CD14-positive monocyte (primary cell): Measurements from ENCODE around the gene EIF4E1B. TPM values are rescaled to one million over a fixed set of nuclear protein-coding genes. Genes with fewer than 3 reads are reported as not detected.

ENCODE experiments used
- DNase-seq, 3 donors: peaks; one replicate each; pipeline ENCODE4 v3.0.0-alpha.2; 2011 to 2022
- H2AFZ ChIP-seq: 2 replicates; pipeline ENCODE4 v1.6.0; 2012; ENCODE audit warnings: mild to moderate bottlenecking, low read depth, low read length, inconsistent platforms; ENCODE audit not compliant: insufficient read depth, poor library complexity, severe bottlenecking
- H3K27ac ChIP-seq, 2 donors: 1 replicate in 1 of 2; 2 replicates in 1 of 2; pipeline ENCODE4 v1.5.1; 2012 to 2013; ENCODE audit warnings: low read length in 2 of 2, control low read depth in 1 of 2, inconsistent platforms in 1 of 2, low read depth in 1 of 2, mild to moderate bottlenecking in 1 of 2
- H3K27me3 ChIP-seq, 2 donors: one replicate each; pipeline versions ENCODE4 v1.6.0 to v1.6.1; 2011 to 2013; ENCODE audit warnings: low read length in 2 of 2; ENCODE audit not compliant: control insufficient read depth in 2 of 2, insufficient read depth in 2 of 2
- H3K36me3 ChIP-seq, 2 donors: replicated peaks in 1 of 2; 1 replicate in 1 of 2; 2 replicates in 1 of 2; pipeline versions ENCODE4 v1.5.1 to v1.6.1; 2012 to 2013; ENCODE audit warnings: low read length in 2 of 2, control low read depth in 1 of 2, inconsistent platforms in 1 of 2, mild to moderate bottlenecking in 1 of 2; ENCODE audit not compliant: insufficient read depth in 2 of 2, control insufficient read depth in 1 of 2
- H3K4me1 ChIP-seq, 2 donors: 1 replicate in 1 of 2; 2 replicates in 1 of 2; pipeline versions ENCODE4 v1.5.1 to v1.6.1; 2012 to 2013; ENCODE audit warnings: low read length in 2 of 2, control low read depth in 1 of 2, inconsistent platforms in 1 of 2, mild to moderate bottlenecking in 1 of 2, moderate library complexity in 1 of 2; ENCODE audit not compliant: insufficient read depth in 2 of 2, control insufficient read depth in 1 of 2
- H3K4me2 ChIP-seq: replicated peaks from 2 replicates; pipeline ENCODE3; 2012; ENCODE audit warnings: low read length, moderate library complexity, mild to moderate bottlenecking; ENCODE audit not compliant: poor library complexity, severe bottlenecking; ENCODE audit errors: extremely low read depth
- H3K4me3 ChIP-seq, 3 experiments: fragments of 200-600 bp in 1 of 3; sonication (generic) in 1 of 3; replicated peaks in 1 of 3; 1 replicate in 2 of 3; 2 replicates in 1 of 3; pipeline ENCODE4 v1.5.1; 2011 to 2013; ENCODE audit warnings: low read length in 3 of 3, mild to moderate bottlenecking in 3 of 3, control low read depth in 2 of 3, low read depth in 2 of 3, inconsistent platforms in 1 of 3, moderate library complexity in 1 of 3
- H3K79me2 ChIP-seq: 2 replicates; pipeline ENCODE4 v1.6.0; 2012; ENCODE audit warnings: mild to moderate bottlenecking, control low read depth, inconsistent platforms, low read length, moderate library complexity; ENCODE audit not compliant: insufficient read depth
- H3K9ac ChIP-seq: 2 replicates; pipeline ENCODE4 v1.6.0; 2017; ENCODE audit warnings: low read length, mild to moderate bottlenecking; ENCODE audit not compliant: insufficient read depth, poor library complexity, severe bottlenecking
- H3K9me3 ChIP-seq, 2 donors: replicated peaks in 1 of 2; 1 replicate in 1 of 2; 2 replicates in 1 of 2; pipeline versions ENCODE4 v1.5.1 to v1.6.1; 2012 to 2013; ENCODE audit warnings: low read length in 2 of 2, control low read depth in 1 of 2; ENCODE audit not compliant: control insufficient read depth in 1 of 2, insufficient read depth in 1 of 2
- H4K20me1 ChIP-seq: 2 replicates; pipeline ENCODE4 v1.6.0; 2012; ENCODE audit warnings: mild to moderate bottlenecking, low read length, control low read depth, moderate library complexity; ENCODE audit not compliant: insufficient read depth
- H3K27ac Mint-ChIP-seq, 7 donors: one replicate each; pipeline ENCODE4 v1.8.0; 2020; ENCODE audit warnings: mild to moderate bottlenecking in 7 of 7, mixed read lengths in 7 of 7, moderate library complexity in 6 of 7, inconsistent platforms in 2 of 7
- H3K27me3 Mint-ChIP-seq, 3 donors: one replicate each; pipeline ENCODE4 v1.8.0; 2021 to 2022; ENCODE audit warnings: low read depth in 3 of 3, mild to moderate bottlenecking in 3 of 3, mixed read lengths in 3 of 3, moderate library complexity in 3 of 3, inconsistent platforms in 1 of 3
- H3K36me3 Mint-ChIP-seq, 2 donors: one replicate each; pipeline ENCODE4 v1.8.0; 2020; ENCODE audit warnings: mixed read lengths in 2 of 2, inconsistent platforms in 1 of 2, mild to moderate bottlenecking in 1 of 2
- H3K4me1 Mint-ChIP-seq: one replicate; pipeline ENCODE4 v1.8.0; 2020; ENCODE audit warnings: mild to moderate bottlenecking, mixed read lengths
- H3K4me3 Mint-ChIP-seq, 2 donors: one replicate each; pipeline ENCODE4 v1.8.0; 2020; ENCODE audit warnings: mild to moderate bottlenecking in 2 of 2, mixed read lengths in 2 of 2, moderate library complexity in 1 of 2
- H3K9me3 Mint-ChIP-seq, 7 donors: one replicate each; pipeline ENCODE4 v1.8.0; 2020 to 2022; ENCODE audit warnings: mixed read lengths in 7 of 7, mild to moderate bottlenecking in 6 of 7, moderate library complexity in 6 of 7, inconsistent platforms in 2 of 7
- CTCF ChIP-seq: fragments of 200-600 bp; IDR thresholded peaks from one replicate; pipeline ENCODE4 v1.8.0; 2022; ENCODE audit warnings: antibody characterized with exemption, mild to moderate bottlenecking
- WGBS: methylation state at CpG from one replicate; pipeline ENCODE4 v1.1.5; 2013; ENCODE audit warnings: missing lambda C conversion rate; ENCODE audit not compliant: insufficient coverage; 5-methylcytosine and 5-hydroxymethylcytosine counted together
- intact Hi-C, 2 donors: fragments of 100-400 bp; cut with micrococcal nuclease; formaldehyde crosslinking; loops; one replicate each; pipeline versions ENCODE4 v1.15.0 to v1.15.1; 2023
- polyA plus RNA-seq, 3 donors: library from polyadenylated mRNA; depleted of rRNA in 1 of 3; unstranded in 2 of 3; stranded (reverse) in 1 of 3; fragments of 300-500 nt in 2 of 3; fragments of >200 nt in 1 of 3; fragmentation: Illumina TruSeq in 2 of 3; gene quantifications; 1 replicate in 2 of 3; 2 replicates in 1 of 3; pipeline ENCODE4 v1.2.3, GENCODE V29; 2012 to 2021

EIF4E1B gene
- polyA plus RNA-seq, 3 donors = not detected

GRCh38 chr5:176592573-176592972, 37.9 kb upstream of the EIF4E1B start:
- H3K4me1 Mint-ChIP-seq = peaks cover 7% of the 10 kb centered on the region

GRCh38 chr5:176593273-176593869, 37.1 kb upstream of the EIF4E1B start:
- Mint-ChIP-seq H3K4me1 (peaks cover 7% of the 10 kb centered on the region), H3K4me3 (no peak overlapping the region)
- 92% methylated on average over 7 of the region's 12 CpGs for WGBS

More at GRCh38 chr5:176592573-176592972, 37.9 kb upstream of the EIF4E1B start:
- Mint-ChIP-seq H3K9me3 (peaks cover 3 to 11% (median 7%) of the 10 kb centered on the region in 7 donors), H3K4me3 (no peak overlapping the region), H3K27me3 (peaks cover 18 to 26% (median 23%) of the 10 kb centered on the region in 3 donors), H3K27ac (no peak overlapping the region), H3K36me3 (no peaks in the 10 kb centered on the region)
- H4K20me1 ChIP-seq = no peaks in the 10 kb centered on the region
- no peak for TF ChIP-seq CTCF
- no peak overlapping the region for H3K9ac ChIP-seq
- no peak overlapping the region for H3K4me2 ChIP-seq
- intact Hi-C loops = no loop called here
- H3K27ac ChIP-seq = no peak overlapping the region
- H3K9me3 ChIP-seq = peaks cover 17 to 20% of the 10 kb centered on the region in 2 donors
- no peak overlapping the region for H3K4me3 ChIP-seq
- H3K4me1 ChIP-seq = peaks cover 2 to 12% of the 10 kb centered on the region in 2 donors
- no peaks in the 10 kb centered on the region for H3K36me3 ChIP-seq
- 100% methylated on average over 1 of the region's 3 CpGs for WGBS
- no peak overlapping the region for H2AFZ ChIP-seq
- H3K27me3 ChIP-seq = peaks cover 0 to 15% of the 10 kb centered on the region in 2 donors
- no peak for DNase-seq
- H3K79me2 ChIP-seq = no peaks in the 10 kb centered on the region

More at GRCh38 chr5:176593273-176593869, 37.1 kb upstream of the EIF4E1B start:
- Histone ChIP-seq H3K9ac (no peak overlapping the region), H2AFZ (no peak overlapping the region), H3K4me1 (peaks cover 2 to 12% of the 10 kb centered on the region in 2 donors), H3K4me3 (no peak overlapping the region), H3K27ac (no peak overlapping the region), H3K9me3 (peaks cover 17 to 20% of the 10 kb centered on the region in 2 donors), H3K4me2 (no peak overlapping the region), H4K20me1 (no peaks in the 10 kb centered on the region), H3K79me2 (no peaks in the 10 kb centered on the region), H3K36me3 (no peaks in the 10 kb centered on the region), H3K27me3 (peaks cover 0 to 23% of the 10 kb centered on the region in 2 donors)
- intact Hi-C loops = no loop called here
- DNase-seq = no peak
- Mint-ChIP-seq H3K27ac (no peak overlapping the region), H3K27me3 (peaks cover 24 to 34% (median 31%) of the 10 kb centered on the region in 3 donors), H3K36me3 (no peaks in the 10 kb centered on the region), H3K9me3 (peaks cover 0 to 12% (median 5%) of the 10 kb centered on the region in 7 donors)
- no peak for TF ChIP-seq CTCF
